Omental fat pad (tissue), 4 donors: ENCODE results near the gene AP3B2. TPM values are rescaled to one million over a fixed set of nuclear protein-coding genes. Genes with fewer than 3 reads are reported as not detected.

ENCODE experiments used
- ATAC-seq: fragments of 150-250 bp; one replicate; pipeline ENCODE4 v1.9.1; 2016; ENCODE audit warnings: mild to moderate bottlenecking, moderate library complexity; ENCODE audit not compliant: low FRiP score
- DNase-seq: peaks from one replicate; pipeline ENCODE4 v3.0.0-alpha.2; 2019; ENCODE audit warnings: low spot score
- CTCF ChIP-seq, 3 donors: fragments of 450-650 bp; IDR thresholded peaks; one replicate each; pipeline ENCODE4 v1.5.1; 2016 to 2017; ENCODE audit warnings: antibody characterized with exemption in 3 of 3, mild to moderate bottlenecking in 3 of 3, moderate library complexity in 2 of 3
- total RNA-seq, 4 donors: library from RNA; depleted of rRNA; stranded (reverse); fragments of >200 nt; gene quantifications; one replicate each; pipeline ENCODE4 v1.1.0, GENCODE V29; 2016

The AP3B2 gene
- total RNA-seq, 4 donors from 2014 or later, result 0.31 to 7.6 (median 1.4) TPM

- TF ChIP-seq CTCF (IDR thresholded peaks at IDR 0.05), result no peak
- ATAC-seq (no peak), DNase-seq (no peak)
These were observed 34.1 kb upstream of the AP3B2 start for GRCh38 chr15:82743810-82744209.

GRCh38 chr15:82742134-82742533, 32.5 kb upstream of the AP3B2 start:
- DNase-seq (no peak), ATAC-seq (no peak)
- no peak for TF ChIP-seq CTCF (IDR thresholded peaks at IDR 0.05)

GRCh38 chr15:82739086-82739485, 29.4 kb upstream of the AP3B2 start:
- no peak for ATAC-seq
- DNase-seq, result no peak
- TF ChIP-seq CTCF (IDR thresholded peaks at IDR 0.05), result no peak

GRCh38 chr15:82737975-82738374, 28.3 kb upstream of the AP3B2 start:
- ATAC-seq (no peak), DNase-seq (no peak)
- no peak for TF ChIP-seq CTCF (IDR thresholded peaks at IDR 0.05)

GRCh38 chr15:82731527-82731926, 21.9 kb upstream of the AP3B2 start:
- no peak for TF ChIP-seq CTCF (IDR thresholded peaks at IDR 0.05)
- ATAC-seq, result no peak
- DNase-seq, result no peak

- ATAC-seq, result no peak
- TF ChIP-seq CTCF (IDR thresholded peaks at IDR 0.05), result no peak
- no peak for DNase-seq
These were observed 20.4 kb upstream of the AP3B2 start for GRCh38 chr15:82730022-82730530.

GRCh38 chr15:82726816-82727215, 17.1 kb upstream of the AP3B2 start:
- DNase-seq (no peak), ATAC-seq (no peak)
- TF ChIP-seq CTCF (IDR thresholded peaks at IDR 0.05), result no peak
